KMS-11 (cell line): Measurements from ENCODE around the gene CMSS1.

Experiments used
- H2AFZ ChIP-seq: fragments of 200-600 bp; sonication (generic); 2 replicates; pipeline ENCODE4 v1.6.1; 2016; ENCODE audit warnings: antibody characterized with exemption, mixed run types, low read depth
- H3K27ac ChIP-seq: fragments of 200-600 bp; sonication (generic); 2 replicates; pipeline ENCODE4 v1.6.1; 2016; ENCODE audit warnings: mild to moderate bottlenecking, mixed run types
- H3K27me3 ChIP-seq: fragments of 200-600 bp; sonication (generic); 2 replicates; pipeline ENCODE4 v1.6.1; 2017; ENCODE audit warnings: mild to moderate bottlenecking, low read depth, mixed run types, moderate library complexity; ENCODE audit not compliant: insufficient read depth
- H3K36me3 ChIP-seq: fragments of 200-600 bp; sonication (generic); 2 replicates; pipeline ENCODE4 v1.6.1; 2017; ENCODE audit warnings: mild to moderate bottlenecking, mixed run types; ENCODE audit not compliant: insufficient read depth
- H3K4me1 ChIP-seq: fragments of 200-600 bp; sonication (generic); 2 replicates; pipeline ENCODE4 v1.6.1; 2016; ENCODE audit warnings: mild to moderate bottlenecking, low read depth, mixed run types; ENCODE audit not compliant: poor library complexity, severe bottlenecking
- H3K4me2 ChIP-seq: fragments of 200-600 bp; sonication (generic); 2 replicates; pipeline ENCODE4 v1.7.0; 2016; ENCODE audit warnings: mild to moderate bottlenecking, mixed run types
- H3K4me3 ChIP-seq: fragments of 200-600 bp; sonication (generic); IDR thresholded peaks from 2 replicates; pipeline ENCODE4 v1.6.1; 2017; ENCODE audit warnings: low read depth, low read length, mixed read lengths; ENCODE audit not compliant: insufficient read depth
- H3K79me2 ChIP-seq: fragments of 200-600 bp; sonication (generic); 2 replicates; pipeline ENCODE4 v1.6.1; 2016; ENCODE audit warnings: low read depth, mixed run types; ENCODE audit not compliant: insufficient read depth
- H3K9ac ChIP-seq: fragments of 200-600 bp; sonication (generic); 2 replicates; pipeline ENCODE4 v1.6.1; 2016; ENCODE audit warnings: mild to moderate bottlenecking, mixed run types
- H4K20me1 ChIP-seq: fragments of 200-600 bp; sonication (generic); 2 replicates; pipeline ENCODE4 v1.6.1; 2016; ENCODE audit warnings: mild to moderate bottlenecking, mixed run types; ENCODE audit not compliant: insufficient read depth
- TF ChIP-seq, protein P1 (sequence below): fragments of 200-600 bp; sonication (generic); conservative IDR thresholded peaks from 2 replicates; pipeline ENCODE4 v1.6.1; 2017; ENCODE audit warnings: low read depth, mild to moderate bottlenecking, antibody characterized with exemption, low read length, moderate library complexity, mixed read lengths

CMSS1 gene

GRCh38 chr3:99817437-99818240 is at the start of gene CMSS1:
CMSS1 (plus strand) TSS chr3:99817862.
- peak within 1 kb of the TSS; percentile 84 for H3K9ac ChIP-seq
- H3K4me3 ChIP-seq, result peak within 1 kb of the TSS; percentile 90
- H3K27me3 ChIP-seq, result no peaks in the 10 kb centered on the region
- H4K20me1 ChIP-seq, result 0 out of 2 replicates have a peak, but pooled peaks cover 6% of the 10 kb centered on the region
- peak within 1 kb of the TSS; percentile 74 for H3K27ac ChIP-seq
- peak within 1 kb of the TSS; percentile 95 for H3K4me2 ChIP-seq
- H3K79me2 ChIP-seq, result peaks cover 42% of the 10 kb centered on the region
- H2AFZ ChIP-seq, result peak within 1 kb of the TSS; percentile 84
- H3K4me1 ChIP-seq, result peaks cover 25% of the 10 kb centered on the region
- H3K36me3 ChIP-seq, result no peaks in the 10 kb centered on the region
- TF ChIP-seq, protein P1, sequence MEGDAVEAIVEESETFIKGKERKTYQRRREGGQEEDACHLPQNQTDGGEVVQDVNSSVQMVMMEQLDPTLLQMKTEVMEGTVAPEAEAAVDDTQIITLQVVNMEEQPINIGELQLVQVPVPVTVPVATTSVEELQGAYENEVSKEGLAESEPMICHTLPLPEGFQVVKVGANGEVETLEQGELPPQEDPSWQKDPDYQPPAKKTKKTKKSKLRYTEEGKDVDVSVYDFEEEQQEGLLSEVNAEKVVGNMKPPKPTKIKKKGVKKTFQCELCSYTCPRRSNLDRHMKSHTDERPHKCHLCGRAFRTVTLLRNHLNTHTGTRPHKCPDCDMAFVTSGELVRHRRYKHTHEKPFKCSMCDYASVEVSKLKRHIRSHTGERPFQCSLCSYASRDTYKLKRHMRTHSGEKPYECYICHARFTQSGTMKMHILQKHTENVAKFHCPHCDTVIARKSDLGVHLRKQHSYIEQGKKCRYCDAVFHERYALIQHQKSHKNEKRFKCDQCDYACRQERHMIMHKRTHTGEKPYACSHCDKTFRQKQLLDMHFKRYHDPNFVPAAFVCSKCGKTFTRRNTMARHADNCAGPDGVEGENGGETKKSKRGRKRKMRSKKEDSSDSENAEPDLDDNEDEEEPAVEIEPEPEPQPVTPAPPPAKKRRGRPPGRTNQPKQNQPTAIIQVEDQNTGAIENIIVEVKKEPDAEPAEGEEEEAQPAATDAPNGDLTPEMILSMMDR, result no peak

DNA sequence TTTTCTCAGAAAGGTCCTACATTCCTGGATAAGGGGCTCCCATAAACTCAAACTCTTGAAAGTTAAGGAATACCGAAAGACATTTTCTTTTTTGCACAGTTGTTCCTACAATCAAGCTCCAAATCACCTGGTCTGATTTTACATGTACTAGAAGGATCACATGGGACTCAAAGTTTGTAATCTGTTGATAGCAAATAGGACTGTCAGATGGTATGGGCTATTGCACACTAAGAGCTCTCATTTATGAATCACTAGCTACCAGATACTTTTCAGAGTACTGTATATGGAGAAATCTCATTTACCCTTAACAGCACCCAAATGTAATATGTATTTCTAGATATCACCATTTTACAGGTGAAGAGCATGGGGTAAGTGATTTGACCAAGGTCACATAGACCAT is 49.5 kb upstream of the CMSS1 start:
- Histone ChIP-seq H3K4me3 (no peak overlapping the region), H3K27me3 (no peaks in the 10 kb centered on the region), H3K4me2 (no peak overlapping the region), H3K79me2 (no peaks in the 10 kb centered on the region), H4K20me1 (no peaks in the 10 kb centered on the region), H3K4me1 (no peaks in the 10 kb centered on the region), H2AFZ (no peak overlapping the region), H3K36me3 (no peaks in the 10 kb centered on the region), H3K9ac (no peak overlapping the region), H3K27ac (no peak overlapping the region)
- TF ChIP-seq, protein P1, result no peak

DNA sequence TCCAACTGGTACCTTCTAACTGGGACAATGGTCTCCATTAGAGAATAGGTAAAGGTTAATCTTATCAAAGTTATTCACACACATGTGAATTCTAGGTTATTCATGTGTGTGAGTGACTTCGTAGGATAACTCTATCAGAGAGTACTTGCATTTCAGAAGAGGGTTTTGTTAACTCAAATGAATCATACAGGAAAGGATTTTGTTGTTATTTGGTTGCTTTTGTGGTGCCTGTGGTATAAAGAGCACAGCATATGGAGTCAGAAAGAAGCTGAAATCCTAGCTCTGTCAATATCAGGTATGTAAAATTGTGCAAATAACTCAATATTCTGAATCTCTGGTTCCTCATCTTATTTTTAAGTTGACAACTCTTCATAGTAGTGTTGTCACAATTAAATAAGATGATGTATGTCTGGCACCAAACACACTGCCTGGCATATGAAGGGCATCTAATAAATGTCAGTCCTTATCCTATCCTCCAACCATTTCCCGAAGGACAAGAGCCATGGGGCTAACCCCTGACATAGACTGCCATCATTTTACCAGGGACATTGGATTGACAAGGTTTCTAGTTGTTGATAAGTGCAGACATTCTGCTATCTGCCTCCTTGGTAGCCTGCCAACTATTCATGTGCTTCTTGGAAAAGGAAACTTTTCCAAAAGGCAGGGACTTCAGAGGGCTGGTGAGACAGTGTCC is 48.7 kb upstream of the CMSS1 start:
- H3K79me2 ChIP-seq, result no peaks in the 10 kb centered on the region
- H3K9ac ChIP-seq, result no peak overlapping the region
- H3K27ac ChIP-seq, result no peak overlapping the region
- H3K4me1 ChIP-seq, result no peaks in the 10 kb centered on the region
- TF ChIP-seq, protein P1, result no peak
- H3K27me3 ChIP-seq, result no peaks in the 10 kb centered on the region
- H3K4me2 ChIP-seq, result no peak overlapping the region
- H3K4me3 ChIP-seq, result no peak overlapping the region
- no peak overlapping the region for H2AFZ ChIP-seq
- no peaks in the 10 kb centered on the region for H4K20me1 ChIP-seq
- H3K36me3 ChIP-seq, result no peaks in the 10 kb centered on the region

DNA sequence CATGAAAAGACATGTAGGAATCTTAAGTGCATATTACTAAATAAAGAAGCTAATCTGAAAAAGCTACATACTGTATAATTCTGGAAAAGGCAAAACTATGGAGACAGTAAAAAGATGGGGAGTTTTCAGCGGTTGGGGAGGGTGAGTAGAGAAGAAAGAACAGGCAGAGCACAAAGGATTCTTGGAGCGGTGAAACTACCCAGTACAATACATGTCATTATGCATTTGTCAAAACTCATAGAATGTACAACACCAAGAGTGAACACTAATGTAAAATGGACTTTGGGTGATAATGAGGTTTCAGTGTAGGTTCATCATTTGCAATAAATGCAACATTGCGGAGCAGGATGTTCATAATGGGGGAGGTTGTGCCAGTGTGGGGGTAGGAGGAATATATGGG is 45.5 kb upstream of the CMSS1 start:
- Histone ChIP-seq H3K4me1 (no peaks in the 10 kb centered on the region), H3K4me2 (no peak overlapping the region), H4K20me1 (no peaks in the 10 kb centered on the region), H3K9ac (no peak overlapping the region), H3K4me3 (no peak overlapping the region), H3K27ac (no peak overlapping the region), H3K27me3 (no peaks in the 10 kb centered on the region), H2AFZ (no peak overlapping the region), H3K36me3 (no peaks in the 10 kb centered on the region), H3K79me2 (no peaks in the 10 kb centered on the region)
- TF ChIP-seq, protein P1, result no peak
